GM12873 (cell line): ENCODE results near the gene ACTL7A.

ENCODE experiments used
- CTCF ChIP-seq: IDR thresholded peaks from 2 replicates; pipeline ENCODE4 v1.5.1; 2012; ENCODE audit warnings: low read depth, mild to moderate bottlenecking, moderate library complexity, low read length, control low read depth; ENCODE audit not compliant: insufficient read depth; ENCODE audit errors: missing control alignments

ACTL7A gene

GRCh38 chr9:108861997-108862396 lies at the start of gene ACTL7A:
Gene ACTL7A (plus strand): TSS chr9:108862266. CDS start chr9:108862323, 57 bp downstream.
- no peak for TF ChIP-seq CTCF

GRCh38 chr9:108812396-108813025 lies 49.6 kb upstream of the ACTL7A start:
- TF ChIP-seq CTCF = no peak

GRCh38 chr9:108813951-108814601 lies 48.0 kb upstream of the ACTL7A start:
- peak; percentile 22 for TF ChIP-seq CTCF

GRCh38 chr9:108815156-108815555 lies 46.9 kb upstream of the ACTL7A start:
- no peak for TF ChIP-seq CTCF

GRCh38 chr9:108816037-108816436 lies 46.0 kb upstream of the ACTL7A start:
- TF ChIP-seq CTCF = no peak

GRCh38 chr9:108823829-108824228 lies 38.2 kb upstream of the ACTL7A start:
- no peak for TF ChIP-seq CTCF

GRCh38 chr9:108830272-108830671 lies 31.8 kb upstream of the ACTL7A start:
- no peak for TF ChIP-seq CTCF
